Lower leg skin (tissue), 4 donors: ENCODE data around the gene DHX58. TPM values are rescaled to one million over a fixed set of nuclear protein-coding genes. Genes with fewer than 3 reads are reported as not detected.
"Not testable (repeated sequence)": the region's sequence is repeated elsewhere in the genome, so short reads cannot be mapped to it uniquely, and the experiment has no call there.

ENCODE experiments used
- DNase-seq, 2 donors: peaks; one replicate each; pipeline ENCODE4 v3.0.0-alpha.2; 2019; ENCODE audit warnings: low spot score in 2 of 2
- H3K4me3 ChIP-seq: fragments of 200-600 bp; sonication (generic); 2 replicates; pipeline ENCODE4 v1.5.1; 2017; ENCODE audit warnings: mild to moderate bottlenecking, low read depth; ENCODE audit not compliant: poor library complexity, severe bottlenecking
- POLR2A ChIP-seq, 2 donors: fragments of 450-650 bp; IDR thresholded peaks; one replicate each; pipeline ENCODE4 v1.6.1; 2016 to 2017; ENCODE audit warnings: antibody characterized with exemption in 2 of 2, mild to moderate bottlenecking in 1 of 2, moderate library complexity in 1 of 2
- WGBS, 2 donors: methylation state at CpG; one replicate each; pipeline ENCODE4 v1.1.5; 2018; 5-methylcytosine and 5-hydroxymethylcytosine counted together
- intact Hi-C: fragments of 100-400 bp; cut with DNase I; formaldehyde crosslinking; loops from one replicate; pipeline ENCODE4 v1.15.0; 2023; ENCODE audit warnings: low total_unique reads
- total RNA-seq, 4 donors: library from RNA; depleted of rRNA; stranded (reverse); fragments of >200 nt; gene quantifications; one replicate each; pipeline ENCODE4 v1.1.0, GENCODE V29; 2016
- TF ChIP-seq, protein P1 (sequence below), 3 donors: fragments of 450-650 bp; IDR thresholded peaks; one replicate each; pipeline ENCODE4 v1.5.1; 2016; ENCODE audit warnings: antibody characterized with exemption in 3 of 3, mild to moderate bottlenecking in 3 of 3, moderate library complexity in 2 of 3

Gene DHX58
- total RNA-seq, 4 donors from 2014 or later = 7.5 to 16.5 (median 12.1) TPM

DNA sequence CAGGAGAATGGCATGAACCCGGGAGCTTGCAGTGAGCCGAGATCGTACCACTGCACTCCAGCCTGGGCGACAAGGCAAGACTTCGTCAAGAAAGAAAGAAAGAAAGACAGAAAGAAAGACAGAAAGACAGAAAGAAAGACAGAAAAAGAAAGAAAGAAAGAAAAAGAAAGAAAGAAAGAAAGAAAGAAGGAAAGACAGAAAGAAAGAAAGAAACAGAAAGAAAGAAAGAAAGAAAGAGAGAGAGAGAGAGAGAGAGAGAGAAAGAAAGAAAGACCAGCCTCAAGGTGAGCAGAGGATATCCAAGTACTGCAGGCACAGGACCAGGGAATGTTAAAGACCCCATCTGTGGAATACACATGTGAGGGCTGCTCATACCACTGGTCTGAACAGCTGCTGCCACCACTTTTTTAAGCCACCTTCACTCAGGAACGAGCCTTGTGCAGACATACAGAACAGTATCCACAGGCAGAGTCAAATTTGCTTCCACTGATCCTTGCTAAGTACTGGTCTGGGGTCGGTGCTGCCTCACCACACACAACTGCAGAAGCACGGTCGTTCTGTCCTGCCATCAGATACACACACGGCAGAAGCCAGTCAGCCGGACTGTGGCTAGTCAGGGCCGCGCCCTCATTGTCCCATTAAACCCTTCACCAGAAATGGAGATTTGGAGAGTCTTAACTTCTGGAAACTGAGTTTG lies 34.5 kb upstream of the DHX58 start:
- 94% methylated on average over 11 to 13 of the region's 13 CpGs for WGBS, 2 donors
- DNase-seq = no peak
- intact Hi-C loops = no loop called here
- no peak overlapping the region for H3K4me3 ChIP-seq
- no peak for TF ChIP-seq POLR2A (IDR thresholded peaks at IDR 0.05)
- TF ChIP-seq, protein P1, sequence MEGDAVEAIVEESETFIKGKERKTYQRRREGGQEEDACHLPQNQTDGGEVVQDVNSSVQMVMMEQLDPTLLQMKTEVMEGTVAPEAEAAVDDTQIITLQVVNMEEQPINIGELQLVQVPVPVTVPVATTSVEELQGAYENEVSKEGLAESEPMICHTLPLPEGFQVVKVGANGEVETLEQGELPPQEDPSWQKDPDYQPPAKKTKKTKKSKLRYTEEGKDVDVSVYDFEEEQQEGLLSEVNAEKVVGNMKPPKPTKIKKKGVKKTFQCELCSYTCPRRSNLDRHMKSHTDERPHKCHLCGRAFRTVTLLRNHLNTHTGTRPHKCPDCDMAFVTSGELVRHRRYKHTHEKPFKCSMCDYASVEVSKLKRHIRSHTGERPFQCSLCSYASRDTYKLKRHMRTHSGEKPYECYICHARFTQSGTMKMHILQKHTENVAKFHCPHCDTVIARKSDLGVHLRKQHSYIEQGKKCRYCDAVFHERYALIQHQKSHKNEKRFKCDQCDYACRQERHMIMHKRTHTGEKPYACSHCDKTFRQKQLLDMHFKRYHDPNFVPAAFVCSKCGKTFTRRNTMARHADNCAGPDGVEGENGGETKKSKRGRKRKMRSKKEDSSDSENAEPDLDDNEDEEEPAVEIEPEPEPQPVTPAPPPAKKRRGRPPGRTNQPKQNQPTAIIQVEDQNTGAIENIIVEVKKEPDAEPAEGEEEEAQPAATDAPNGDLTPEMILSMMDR (IDR thresholded peaks at IDR 0.05) = no peak

DNA sequence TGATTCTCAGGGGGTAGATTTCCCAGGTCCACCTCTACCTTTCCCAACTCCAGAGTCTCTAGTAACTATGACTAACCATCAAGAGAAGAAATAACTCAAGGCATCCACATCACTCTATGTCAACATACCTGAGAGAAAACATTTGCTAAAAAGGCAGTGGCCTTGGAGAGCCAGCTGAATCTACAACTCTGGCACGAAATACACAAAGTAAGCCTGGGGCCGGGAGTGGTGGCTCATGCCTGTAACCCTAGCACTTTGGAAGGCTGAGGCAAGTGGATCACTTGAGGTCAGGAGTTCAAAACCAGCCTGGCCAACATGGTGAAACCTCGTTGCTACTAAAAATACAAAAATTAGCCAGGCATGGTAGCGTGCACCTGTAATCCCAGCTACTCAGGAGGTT lies 30.6 kb upstream of the DHX58 start:
- H3K4me3 ChIP-seq, DNase-seq, intact Hi-C loops: not testable (repeated sequence)
- 79 to 89% methylated on average over 4 of the region's 4 CpGs for WGBS, 2 donors

- intact Hi-C loops = no loop called here
- TF ChIP-seq, protein P1 (IDR thresholded peaks at IDR 0.05) = no peak
- no peak for TF ChIP-seq POLR2A (IDR thresholded peaks at IDR 0.05)
- no peak for DNase-seq
- H3K4me3 ChIP-seq = no peak overlapping the region
- WGBS, 2 donors = 71 to 83% methylated on average over 7 of the region's 7 CpGs
These were observed 29.9 kb upstream of the DHX58 start for GRCh38 chr17:42142371-42142896.

DNA sequence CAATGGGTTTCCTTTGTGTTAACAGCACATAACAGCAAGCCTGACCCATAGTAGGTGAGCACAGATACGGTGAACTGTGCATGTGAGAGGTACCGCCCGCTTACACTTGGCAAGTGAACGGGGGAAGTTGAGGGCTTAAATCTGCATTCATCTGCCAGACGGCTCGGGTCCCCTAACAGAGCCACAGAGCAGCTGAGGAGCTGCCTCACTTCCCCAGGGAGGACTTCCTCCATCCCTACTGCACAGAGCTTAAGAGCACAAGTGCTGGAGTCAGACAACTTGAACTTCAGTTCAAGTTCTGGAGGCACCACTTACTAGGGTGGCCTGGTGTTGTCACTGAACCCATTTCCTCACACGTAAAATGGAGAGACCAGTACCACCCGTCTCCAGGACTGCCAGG lies 28.9 kb upstream of the DHX58 start:
- 68 to 78% methylated on average over 8 of the region's 8 CpGs for WGBS, 2 donors
- DNase-seq = no peak
- no peak overlapping the region for H3K4me3 ChIP-seq
- intact Hi-C loops = no loop called here
- TF ChIP-seq POLR2A (IDR thresholded peaks at IDR 0.05) = no peak
- TF ChIP-seq, protein P1 (IDR thresholded peaks at IDR 0.05) = no peak

GRCh38 chr17:42140690-42141089 lies 28.2 kb upstream of the DHX58 start:
- H3K4me3 ChIP-seq, DNase-seq, intact Hi-C loops: not testable (repeated sequence)
- 92 to 99% methylated on average over 7 of the region's 7 CpGs for WGBS, 2 donors

DNA sequence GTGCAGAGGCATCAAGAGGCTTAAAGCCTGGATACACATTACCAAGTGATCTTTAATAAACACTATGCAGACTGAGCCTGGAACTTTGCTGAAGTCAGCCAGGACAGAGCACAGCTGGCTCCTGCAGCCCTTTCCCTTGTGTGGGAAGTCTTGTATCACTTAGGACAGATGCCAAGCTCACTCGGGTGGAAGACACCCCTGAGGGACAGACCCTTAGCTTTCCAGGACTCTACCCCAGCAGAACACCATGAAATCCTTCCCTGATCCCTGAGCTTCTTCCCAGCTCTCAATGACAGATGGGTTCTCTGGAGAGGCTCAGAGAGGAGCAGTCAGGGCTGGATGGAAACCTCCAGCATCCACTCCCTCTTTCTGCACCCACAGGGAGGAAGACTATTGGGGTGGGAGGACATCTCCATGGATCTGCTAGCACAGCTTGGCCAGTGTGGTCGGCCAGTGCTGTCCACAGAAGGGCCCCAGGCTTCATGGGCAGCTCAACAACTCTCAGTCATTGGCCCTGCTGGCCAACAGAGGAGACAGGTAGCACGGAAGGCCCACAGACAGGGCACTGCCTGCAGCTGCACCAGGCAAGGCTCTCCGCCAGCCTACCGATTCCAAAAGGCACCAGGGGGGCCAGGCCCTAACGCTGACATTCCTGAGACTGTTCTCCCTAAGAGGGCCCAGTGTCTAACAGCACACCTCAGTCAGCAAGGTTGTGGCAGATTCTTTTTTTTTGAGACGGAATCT lies 26.4 kb upstream of the DHX58 start:
- TF ChIP-seq, protein P1 (IDR thresholded peaks at IDR 0.05) = no peak
- no peak for TF ChIP-seq POLR2A (IDR thresholded peaks at IDR 0.05)
- intact Hi-C loops = no loop called here
- no peak for DNase-seq
- no peak overlapping the region for H3K4me3 ChIP-seq
- WGBS, 2 donors = 68 to 79% methylated on average over 7 of the region's 7 CpGs
